Measurements from ENCODE around the gene ATP5F1E. TPM values are rescaled to one million over a fixed set of nuclear protein-coding genes. Genes with fewer than 3 reads are reported as not detected.
A peak's percentile ranks its signal among the peaks of the same experiment; 100 is the strongest.

The ATP5F1E gene
- total RNA-seq, 6 experiments from 2014 or later: 75.0 to 91.4 (median 84.4) TPM

- peak overlapping the region; percentile 87 for H3K4me3 Mint-ChIP-seq
- H3K36me3 Mint-ChIP-seq (ENCODE audit: low read depth): peaks cover 13% of the 10 kb centered on the region
- no peaks in the 10 kb centered on the region for H3K9me3 Mint-ChIP-seq
- TF ChIP-seq, protein P1, sequence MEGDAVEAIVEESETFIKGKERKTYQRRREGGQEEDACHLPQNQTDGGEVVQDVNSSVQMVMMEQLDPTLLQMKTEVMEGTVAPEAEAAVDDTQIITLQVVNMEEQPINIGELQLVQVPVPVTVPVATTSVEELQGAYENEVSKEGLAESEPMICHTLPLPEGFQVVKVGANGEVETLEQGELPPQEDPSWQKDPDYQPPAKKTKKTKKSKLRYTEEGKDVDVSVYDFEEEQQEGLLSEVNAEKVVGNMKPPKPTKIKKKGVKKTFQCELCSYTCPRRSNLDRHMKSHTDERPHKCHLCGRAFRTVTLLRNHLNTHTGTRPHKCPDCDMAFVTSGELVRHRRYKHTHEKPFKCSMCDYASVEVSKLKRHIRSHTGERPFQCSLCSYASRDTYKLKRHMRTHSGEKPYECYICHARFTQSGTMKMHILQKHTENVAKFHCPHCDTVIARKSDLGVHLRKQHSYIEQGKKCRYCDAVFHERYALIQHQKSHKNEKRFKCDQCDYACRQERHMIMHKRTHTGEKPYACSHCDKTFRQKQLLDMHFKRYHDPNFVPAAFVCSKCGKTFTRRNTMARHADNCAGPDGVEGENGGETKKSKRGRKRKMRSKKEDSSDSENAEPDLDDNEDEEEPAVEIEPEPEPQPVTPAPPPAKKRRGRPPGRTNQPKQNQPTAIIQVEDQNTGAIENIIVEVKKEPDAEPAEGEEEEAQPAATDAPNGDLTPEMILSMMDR (IDR thresholded peaks at IDR 0.05): no peak
- H3K27ac Mint-ChIP-seq: no peak overlapping the region; the same call in none of the 2 replicates
- no peak for DNase-seq
- no peaks in the 10 kb centered on the region; the same call in 1 of the 2 replicates for H3K27me3 Mint-ChIP-seq (ENCODE audit: insufficient read depth)
- H3K4me1 Mint-ChIP-seq (ENCODE audit: low read depth): peaks cover 21% of the 10 kb centered on the region
Observed at GRCh38 chr20:59004763-59005522, 27.2 kb downstream of the ATP5F1E start.

GRCh38 chr20:59004493-59004762, 27.7 kb downstream of the ATP5F1E start:
- peaks cover 13% of the 10 kb centered on the region for H3K36me3 Mint-ChIP-seq (ENCODE audit: low read depth)
- no peak for DNase-seq
- peak overlapping the region; percentile 10; the same call in 1 of the 2 replicates for H3K27ac Mint-ChIP-seq
- no peaks in the 10 kb centered on the region for H3K9me3 Mint-ChIP-seq
- H3K4me3 Mint-ChIP-seq: no peak overlapping the region
- peaks cover 20% of the 10 kb centered on the region for H3K4me1 Mint-ChIP-seq (ENCODE audit: low read depth)
- TF ChIP-seq, protein P1 (IDR thresholded peaks at IDR 0.05): no peak
- no peaks in the 10 kb centered on the region; the same call in 1 of the 2 replicates for H3K27me3 Mint-ChIP-seq (ENCODE audit: insufficient read depth)

- DNase-seq: no peak
- peaks cover 13% of the 10 kb centered on the region for H3K36me3 Mint-ChIP-seq (ENCODE audit: low read depth)
- no peaks in the 10 kb centered on the region for H3K9me3 Mint-ChIP-seq
- H3K4me3 Mint-ChIP-seq: no peak overlapping the region
- H3K27me3 Mint-ChIP-seq (ENCODE audit: insufficient read depth): no peaks in the 10 kb centered on the region; the same call in 1 of the 2 replicates
- TF ChIP-seq, protein P1 (IDR thresholded peaks at IDR 0.05): no peak
- peaks cover 20% of the 10 kb centered on the region for H3K4me1 Mint-ChIP-seq (ENCODE audit: low read depth)
- peak overlapping the region; percentile 10; the same call in 1 of the 2 replicates for H3K27ac Mint-ChIP-seq
Observed at GRCh38 chr20:59003836-59004492, 28.2 kb downstream of the ATP5F1E start.

GRCh38 chr20:59002874-59003399, 29.2 kb downstream of the ATP5F1E start:
- no peak for DNase-seq
- H3K36me3 Mint-ChIP-seq (ENCODE audit: low read depth): peaks cover 13% of the 10 kb centered on the region
- H3K27ac Mint-ChIP-seq: no peak overlapping the region
- H3K9me3 Mint-ChIP-seq: no peaks in the 10 kb centered on the region
- H3K4me1 Mint-ChIP-seq (ENCODE audit: low read depth): peaks cover 20% of the 10 kb centered on the region
- H3K27me3 Mint-ChIP-seq (ENCODE audit: insufficient read depth): no peaks in the 10 kb centered on the region; the same call in 1 of the 2 replicates
- no peak overlapping the region for H3K4me3 Mint-ChIP-seq
- TF ChIP-seq, protein P1 (IDR thresholded peaks at IDR 0.05): no peak

DNA sequence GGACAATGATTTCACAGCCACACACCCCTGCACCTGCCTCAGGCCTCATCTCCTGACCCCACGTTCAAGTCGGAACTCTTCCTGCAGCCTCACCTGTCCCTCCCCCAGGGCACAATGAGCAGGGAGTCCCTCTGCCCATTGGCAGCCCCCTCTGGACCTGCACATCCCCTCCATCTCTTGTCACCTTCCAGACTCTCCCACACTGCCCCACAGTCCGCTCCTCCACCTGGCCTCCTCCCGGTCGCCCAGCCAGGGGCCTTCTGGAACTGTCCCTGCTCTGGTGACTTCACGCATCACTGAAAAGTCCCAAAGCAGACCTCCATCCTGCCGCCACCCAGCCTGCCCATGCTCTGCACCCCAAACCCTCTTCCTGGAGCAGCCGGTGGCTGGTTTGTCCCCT, 29.7 kb downstream of the ATP5F1E start:
- peaks cover 18% of the 10 kb centered on the region for H3K36me3 Mint-ChIP-seq (ENCODE audit: low read depth)
- no peak for DNase-seq
- no peak overlapping the region for H3K27ac Mint-ChIP-seq
- H3K9me3 Mint-ChIP-seq: no peaks in the 10 kb centered on the region
- no peaks in the 10 kb centered on the region; the same call in 1 of the 2 replicates for H3K27me3 Mint-ChIP-seq (ENCODE audit: insufficient read depth)
- H3K4me1 Mint-ChIP-seq (ENCODE audit: low read depth): peaks cover 20% of the 10 kb centered on the region
- TF ChIP-seq, protein P1 (IDR thresholded peaks at IDR 0.05): no peak
- no peak overlapping the region for H3K4me3 Mint-ChIP-seq
